Measurements from ENCODE around the gene KIF4A. TPM values are rescaled to one million over a fixed set of nuclear protein-coding genes. Genes with fewer than 3 reads are reported as not detected.

Gene KIF4A
- total and polyA plus RNA-seq, 9 of the 15 experiments (the other 6 are each of a cell fraction or from before 2014, with no cell fraction given) = 13.0 to 42.7 (median 35.9) TPM

GRCh38 chrX:70429759-70430158 lies 139.9 kb downstream of the KIF4A start:
- Histone ChIP-seq H3K9me3 (replicated peaks; ENCODE audit: control insufficient read depth, insufficient read depth, low read depth, low read length) (no peaks in the 10 kb centered on the region), H3K27ac (ENCODE audit: extremely low read depth, low read depth, low read length) (no peak overlapping the region), H3K36me3 (ENCODE audit: control insufficient read depth, insufficient read depth, low read length) (no peaks in the 10 kb centered on the region), H3K4me3 (no peak overlapping the region), H3K27me3 (ENCODE audit: control insufficient read depth in 2 of 2, insufficient read depth in 2 of 2, low read length in 2 of 2) (no peaks in the 10 kb centered on the region; a peak in 1 of 5 replicates), H4K20me1 (replicated peaks; ENCODE audit: control insufficient read depth, insufficient read depth, low read length) (no peaks in the 10 kb centered on the region), H2AFZ (ENCODE audit: low read depth, low read length) (no peak overlapping the region), H3K4me1 (replicated peaks in 1 of 2; ENCODE audit: control insufficient read depth in 2 of 2, insufficient read depth in 2 of 2, low read length in 2 of 2) (peaks cover 7 to 13% of the 10 kb centered on the region in 2 experiments; a peak in 4 of 5 replicates), H3K79me2 (ENCODE audit: control insufficient read depth, insufficient read depth, low read length) (no peaks in the 10 kb centered on the region), H3K9ac (ENCODE audit: insufficient read depth in 1 of 2, low read depth in 2 of 2, low read length in 2 of 2) (no peak overlapping the region), H3K9me1 (ENCODE audit: control insufficient read depth, insufficient read depth, low read length) (peaks cover 2% of the 10 kb centered on the region), H3K4me2 (ENCODE audit: insufficient read depth, low read length) (no peak overlapping the region)
- TF ChIP-seq MCM3 (IDR thresholded peaks at IDR 0.05) = no peak
- no peak for TF ChIP-seq NCOA1 (IDR thresholded peaks at IDR 0.05; ENCODE audit: low read depth)
- no peak for TF ChIP-seq REST (IDR thresholded peaks at IDR 0.05; ENCODE audit: borderline replicate concordance)
- TF ChIP-seq REST (CRISPR knock-in tag; IDR thresholded peaks at IDR 0.05; ENCODE audit: low read depth) = no peak
- no peak for TF ChIP-seq MNT (conservative IDR thresholded peaks at IDR 0.05)
- TF ChIP-seq MXI1 (IDR thresholded peaks at IDR 0.05; ENCODE audit: low read depth, low read length) = no peak
- TF ChIP-seq SMARCA4 (IDR thresholded peaks at IDR 0.05) = no peak
- no peak for TF ChIP-seq RBM14 (IDR thresholded peaks at IDR 0.05; ENCODE audit: borderline replicate concordance, insufficient read depth, low read depth, low read length)
- TF ChIP-seq YBX1 (IDR thresholded peaks at IDR 0.05) = no peak
- TF ChIP-seq PRPF4 (IDR thresholded peaks at IDR 0.05; ENCODE audit: insufficient read depth, low read depth, low read length, poor library complexity, severe bottlenecking) = no peak
- TF ChIP-seq NBN (IDR thresholded peaks at IDR 0.05; ENCODE audit: low read depth) = no peak
- ChIA-PET POLR2A (interaction anchor here (1.6 kb wide), 1 partner anchor 10 kb away, joined by 3 read pairs; no protein-coding TSS in a partner anchor), CTCF (ENCODE audit: low intra/inter-chr PET ratio) (no interaction called here)
- intact Hi-C loops (cut with micrococcal nuclease) (loop anchor here (10.0 kb wide), 2 partner anchors 165 to 395 kb away; partner anchors contain the start of genes ARR3 and P2RY4), in situ Hi-C loops (cut with MboI) (no loop called here)
- ATAC-seq (no peak), DNase-seq (ENCODE audit: extremely low read depth in 1 of 4, low spot score in 3 of 4) (no peak), FAIRE-seq (no peak)
- WGBS (ENCODE audit: insufficient coverage, low coverage, missing lambda C conversion rate) = 34% methylated on average over 6 of the region's 6 CpGs
- no TSS peak for BruUV-seq (replicated peaks)

All from K562 (cell line).